ENCODE data around the gene RNF126.

GRCh38 chr19:652467-653389 is 10.3 kb downstream of the RNF126 start:
- TF ChIP-seq GATA2 (IDR thresholded peaks at IDR 0.05; ENCODE audit: low read depth, low read length) (no peak), GATA3 (IDR thresholded peaks at IDR 0.05; ENCODE audit: low read depth, low read length) (no peak)

All from SH-SY5Y (cell line).